IMR-90 (cell line): ENCODE measurements around the gene NUP98. TPM values are rescaled to one million over a fixed set of nuclear protein-coding genes. Genes with fewer than 3 reads are reported as not detected.

ENCODE experiments used
- ATAC-seq: fragments of 200-7000 bp; cut with Tn5 transposase; 2 replicates; pipeline ENCODE4 v1.9.1; 2020; ENCODE audit warnings: low read depth, mild to moderate bottlenecking, moderate library complexity
- BruUV-seq: library from RNA; stranded (reverse); fragments of 400-500 nt; replicated peaks from 2 replicates; lab custom pipeline; 2021; lab: Mats Ljungman, UMichigan
- CTCF ChIA-PET: fragments of 300-600 bp; formaldehyde crosslinking; extraction: SDS; loops from one replicate; lab custom pipeline; 2021; ENCODE audit warnings: antibody characterized with exemption; lab: Yijun Ruan, JAX
- POLR2A ChIA-PET: fragments of 300-600 bp; sonication (Branson Sonifier 250); formaldehyde crosslinking; loops from one replicate; lab custom pipeline; 2022; ENCODE audit warnings: antibody characterized with exemption; ENCODE audit not compliant: unreplicated experiment; lab: Charles Lee
- DNase-seq: peaks from one replicate; pipeline ENCODE4 v3.0.0; 2013
- H2AFZ ChIP-seq: replicated peaks from 2 replicates; pipeline ENCODE3; 2013; ENCODE audit warnings: low read length, mild to moderate bottlenecking; ENCODE audit not compliant: poor library complexity
- H2AK5ac ChIP-seq: 2 replicates; pipeline ENCODE4 v1.6.1; 2013; ENCODE audit warnings: low read depth, low read length, inconsistent platforms
- H2AK9ac ChIP-seq: replicated peaks from 2 replicates; pipeline ENCODE3; 2013; ENCODE audit warnings: mild to moderate bottlenecking, low read depth, low read length, moderate library complexity; ENCODE audit not compliant: poor library complexity
- H2BK120ac ChIP-seq: 2 replicates; pipeline ENCODE4 v1.6.1; 2013; ENCODE audit warnings: low read depth, low read length, inconsistent platforms
- H2BK15ac ChIP-seq: 3 replicates; pipeline ENCODE4 v1.6.1; 2013; ENCODE audit warnings: low read depth, low read length, inconsistent platforms
- H2BK20ac ChIP-seq: 2 replicates; pipeline ENCODE4 v1.6.1; 2013; ENCODE audit warnings: low read depth, mild to moderate bottlenecking, inconsistent platforms, low read length, moderate library complexity
- H2BK5ac ChIP-seq: 2 replicates; pipeline ENCODE4 v1.6.1; 2013; ENCODE audit warnings: mild to moderate bottlenecking, low read depth, low read length, inconsistent platforms; ENCODE audit not compliant: poor library complexity, severe bottlenecking
- H3K14ac ChIP-seq: replicated peaks from 2 replicates; pipeline ENCODE4 v1.6.1; 2013; ENCODE audit warnings: low read depth, low read length, inconsistent platforms
- H3K18ac ChIP-seq: 2 replicates; pipeline ENCODE4 v1.6.1; 2013; ENCODE audit warnings: low read depth, low read length, control low read depth
- H3K23ac ChIP-seq: 2 replicates; pipeline ENCODE4 v1.6.1; 2013; ENCODE audit warnings: low read depth, low read length, inconsistent platforms
- H3K27ac ChIP-seq: 2 replicates; pipeline ENCODE4 v1.5.1; 2013; ENCODE audit warnings: mild to moderate bottlenecking, control low read depth, low read length; ENCODE audit not compliant: insufficient read depth
- H3K27me3 ChIP-seq: 2 replicates; pipeline ENCODE4 v1.6.1; 2013; ENCODE audit warnings: low read length; ENCODE audit not compliant: control insufficient read depth, insufficient read depth
- H3K36me3 ChIP-seq: 2 replicates; pipeline ENCODE4 v1.6.1; 2013; ENCODE audit warnings: low read length, mixed read lengths; ENCODE audit not compliant: control insufficient read depth, insufficient read depth
- H3K4ac ChIP-seq: 2 replicates; pipeline ENCODE4 v1.6.1; 2013; ENCODE audit warnings: low read depth, low read length, inconsistent platforms
- H3K4me1 ChIP-seq: 2 replicates; pipeline ENCODE4 v1.6.1; 2013; ENCODE audit warnings: low read length, mixed read lengths; ENCODE audit not compliant: control insufficient read depth, insufficient read depth
- H3K4me2 ChIP-seq: 2 replicates; pipeline ENCODE4 v1.6.1; 2013; ENCODE audit warnings: low read depth, mild to moderate bottlenecking, control low read depth, low read length, moderate library complexity
- H3K4me3 ChIP-seq: 2 replicates; pipeline ENCODE4 v1.5.1; 2013; ENCODE audit warnings: low read depth, mild to moderate bottlenecking, control low read depth, low read length, moderate library complexity; ENCODE audit not compliant: insufficient read depth
- H3K56ac ChIP-seq: 2 replicates; pipeline ENCODE4 v1.6.1; 2013; ENCODE audit warnings: low read length, inconsistent platforms; ENCODE audit not compliant: insufficient read depth; ENCODE audit errors: extremely low read depth
- H3K79me1 ChIP-seq, 2 experiments: 2 replicates each; pipeline ENCODE4 v1.6.1; 2013; ENCODE audit warnings: low read length in 2 of 2, inconsistent platforms in 1 of 2, low read depth in 1 of 2
- H3K9ac ChIP-seq: 2 replicates; pipeline ENCODE4 v1.6.1; 2013; ENCODE audit warnings: low read depth, low read length, control low read depth
- H3K9me1 ChIP-seq: 2 replicates; pipeline ENCODE4 v1.6.1; 2013; ENCODE audit warnings: low read length, inconsistent platforms; ENCODE audit not compliant: insufficient read depth
- H3K9me3 ChIP-seq: 2 replicates; pipeline ENCODE4 v1.6.1; 2013; ENCODE audit warnings: low read length; ENCODE audit not compliant: control insufficient read depth, insufficient read depth
- H4K20me1 ChIP-seq: 2 replicates; pipeline ENCODE4 v1.6.1; 2013; ENCODE audit warnings: low read length, inconsistent platforms; ENCODE audit not compliant: insufficient read depth
- H4K5ac ChIP-seq: 2 replicates; pipeline ENCODE4 v1.6.1; 2013; ENCODE audit warnings: mild to moderate bottlenecking, low read depth, low read length, control low read depth
- H4K8ac ChIP-seq, 2 experiments: 2 replicates each; pipeline ENCODE4 v1.6.1; 2013; ENCODE audit warnings: low read depth in 2 of 2, low read length in 2 of 2, control low read depth in 1 of 2, inconsistent platforms in 1 of 2
- H4K91ac ChIP-seq: 2 replicates; pipeline ENCODE4 v1.6.1; 2013; ENCODE audit warnings: low read depth, low read length, inconsistent platforms; ENCODE audit not compliant: insufficient read depth
- BHLHE40 ChIP-seq: fragments of 150-350 bp; IDR thresholded peaks from 2 replicates; pipeline ENCODE4 v1.6.1; 2016; ENCODE audit warnings: mild to moderate bottlenecking, low read depth, low read length
- FOS ChIP-seq: fragments of 150-350 bp; IDR thresholded peaks from 2 replicates; pipeline ENCODE4 v1.6.1; 2016; ENCODE audit warnings: low read depth, low read length
- NFE2L2 ChIP-seq: fragments of 150-350 bp; IDR thresholded peaks from 2 replicates; pipeline ENCODE4 v1.6.1; 2016; ENCODE audit warnings: low read depth, mild to moderate bottlenecking, low read length
- POLR2A ChIP-seq: IDR thresholded peaks from 2 replicates; pipeline ENCODE4 v1.6.1; 2012; ENCODE audit warnings: mild to moderate bottlenecking, low read depth, low read length
- RAD21 ChIP-seq: IDR thresholded peaks from 2 replicates; pipeline ENCODE4 v1.6.1; 2012; ENCODE audit warnings: low read length, improper control_type of control experiment
- RCOR1 ChIP-seq: IDR thresholded peaks from 2 replicates; pipeline ENCODE4 v1.6.1; 2012; ENCODE audit warnings: mild to moderate bottlenecking, low read length, improper control_type of control experiment; ENCODE audit not compliant: insufficient replicate concordance
- RFX5 ChIP-seq: IDR thresholded peaks from 2 replicates; pipeline ENCODE4 v1.8.0; 2012; ENCODE audit warnings: low read depth, mild to moderate bottlenecking, low read length, moderate library complexity
- SMC3 ChIP-seq: fragments of 150-350 bp; IDR thresholded peaks from 2 replicates; pipeline ENCODE4 v1.6.1; 2016; ENCODE audit warnings: low read depth, mild to moderate bottlenecking, antibody characterized with exemption, low read length, moderate library complexity
- WGBS, 2 experiments: methylation state at CpG; one replicate each; pipeline versions ENCODE4 v1.1.5 to v1.1.7; 2013; ENCODE audit warnings: missing lambda C conversion rate in 2 of 2; ENCODE audit not compliant: insufficient read length in 1 of 2; ENCODE audit errors: extremely low coverage in 2 of 2; 5-methylcytosine and 5-hydroxymethylcytosine counted together
- dilution Hi-C: fragments of 300-500 bp; cut with HindIII; formaldehyde crosslinking; loops from one replicate; pipeline ENCODE4 v1.14.3; 2018; ENCODE audit warnings: low sequenced_read_pairs; ENCODE audit not compliant: unreplicated experiment
- in situ Hi-C: fragments of 300-500 bp; cut with MboI; formaldehyde crosslinking; loops from 3 replicates; pipeline ENCODE4 v1.14.3; 2019; ENCODE audit warnings: low sequenced_read_pairs, inconsistent platforms, mixed read lengths
- intact Hi-C: fragments of 100-400 bp; cut with micrococcal nuclease; formaldehyde crosslinking; loops from 2 replicates; pipeline ENCODE4 v1.10.0; 2022
- polyA plus RNA-seq, 3 experiments: library from polyadenylated mRNA; depleted of rRNA; stranded (reverse); fragments of >200 nt; gene quantifications; 2 replicates each; pipeline ENCODE4 v1.2.3, GENCODE V29; 2012; ENCODE audit warnings: low replicate concordance in 1 of 3
- total RNA-seq: library from RNA; depleted of rRNA; stranded (reverse); fragments of >200 nt; gene quantifications from 2 replicates; pipeline ENCODE4 v1.2.3, GENCODE V29; 2012
- TF ChIP-seq, protein P1 (sequence below): fragments of 150-350 bp; IDR thresholded peaks from 2 replicates; pipeline ENCODE4 v1.6.1; 2016; ENCODE audit warnings: low read depth, mild to moderate bottlenecking, low read length, moderate library complexity, borderline replicate concordance

The NUP98 gene
- total and polyA plus RNA-seq, 2 of the 4 experiments (the other 2 are of a cell fraction): 103 to 138 TPM

GRCh38 chr11:3802011-3802790 lies 4.8 kb upstream of the NUP98 start (continued):
- TF ChIP-seq NFE2L2: no peak

- TF ChIP-seq NFE2L2 (no peak), FOS (no peak), RAD21 (no peak), SMC3 (no peak), POLR2A (no peak), RFX5 (no peak), RCOR1 (no peak), BHLHE40 (no peak)
- TF ChIP-seq, protein P1, sequence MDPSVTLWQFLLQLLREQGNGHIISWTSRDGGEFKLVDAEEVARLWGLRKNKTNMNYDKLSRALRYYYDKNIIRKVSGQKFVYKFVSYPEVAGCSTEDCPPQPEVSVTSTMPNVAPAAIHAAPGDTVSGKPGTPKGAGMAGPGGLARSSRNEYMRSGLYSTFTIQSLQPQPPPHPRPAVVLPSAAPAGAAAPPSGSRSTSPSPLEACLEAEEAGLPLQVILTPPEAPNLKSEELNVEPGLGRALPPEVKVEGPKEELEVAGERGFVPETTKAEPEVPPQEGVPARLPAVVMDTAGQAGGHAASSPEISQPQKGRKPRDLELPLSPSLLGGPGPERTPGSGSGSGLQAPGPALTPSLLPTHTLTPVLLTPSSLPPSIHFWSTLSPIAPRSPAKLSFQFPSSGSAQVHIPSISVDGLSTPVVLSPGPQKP: no peak
- H4K91ac ChIP-seq: no peak overlapping the region
- no peak overlapping the region for H3K18ac ChIP-seq
- no peak overlapping the region for H2AK9ac ChIP-seq
- no peak overlapping the region for H3K4ac ChIP-seq
- no peak overlapping the region for H3K4me2 ChIP-seq
- no peak for DNase-seq
- H2BK120ac ChIP-seq: no peak overlapping the region
- no TSS peak for BruUV-seq
- H3K27ac ChIP-seq: no peak overlapping the region
- H2BK15ac ChIP-seq: no peak overlapping the region
- ChIA-PET CTCF (interaction anchor here (1.7 kb wide), 1 partner anchor 8 kb away, joined by 6 read pairs; no protein-coding TSS in a partner anchor), POLR2A (no interaction called here)
- H2BK5ac ChIP-seq: no peak overlapping the region
- H2BK20ac ChIP-seq: no peak overlapping the region
- no peak overlapping the region for H3K9ac ChIP-seq
- peaks cover 0 to 18% of the 10 kb centered on the region in 2 experiments; a peak in 1 of 4 replicates for H3K79me1 ChIP-seq
- intact Hi-C loops (loop anchor here (5.0 kb wide), 1 partner anchor 42 kb away; the partner anchor contains the start of gene RHOG), dilution Hi-C loops (no loop called here), in situ Hi-C loops (no loop called here)
- no peak for ATAC-seq
- no peak overlapping the region for H2AFZ ChIP-seq
- H4K20me1 ChIP-seq: peaks cover 24% of the 10 kb centered on the region
- H4K5ac ChIP-seq: no peak overlapping the region
- H2AK5ac ChIP-seq: no peak overlapping the region
- no peak overlapping the region for H3K56ac ChIP-seq
- no peaks in the 10 kb centered on the region for H3K27me3 ChIP-seq
- H3K14ac ChIP-seq: no peak overlapping the region
- no peaks in the 10 kb centered on the region for H3K36me3 ChIP-seq
- no peak overlapping the region for H3K23ac ChIP-seq
- H3K9me3 ChIP-seq: no peaks in the 10 kb centered on the region
- H3K9me1 ChIP-seq: peaks cover 4% of the 10 kb centered on the region; the same call in 1 of the 2 replicates
- H4K8ac ChIP-seq: no peak overlapping the region
- no peaks in the 10 kb centered on the region; the same call in 1 of the 2 replicates for H3K4me1 ChIP-seq
- H3K4me3 ChIP-seq: no peak overlapping the region
- WGBS, 2 experiments: no CpG with 5 or more reads among the region's 5 CpGs
Observed at GRCh38 chr11:3799873-3800272, 2.5 kb upstream of the NUP98 start.
